Activated CD8-positive, alpha-beta memory T cell treated with anti-CD3 and anti-CD28 coated beads for 48 hours (primary cell): ENCODE results near the gene RALGAPA2.

Source experiments
- DNase-seq, 3 experiments: peaks; one replicate each; pipeline ENCODE4 v3.0.0-alpha.2; 2020; ENCODE audit warnings: low read depth in 2 of 3, low spot score in 2 of 3

RALGAPA2 gene

GRCh38 chr20:20411402-20411801 is 301.0 kb downstream of the RALGAPA2 start:
- no peak for DNase-seq

GRCh38 chr20:20410678-20411077 is 301.8 kb downstream of the RALGAPA2 start:
- no peak for DNase-seq

- DNase-seq = no peak
Measured at GRCh38 chr20:20409331-20409730, 303.1 kb downstream of the RALGAPA2 start.

- no peak for DNase-seq
Measured at GRCh38 chr20:20407891-20408805, 304.3 kb downstream of the RALGAPA2 start.

- DNase-seq = no peak
Measured at GRCh38 chr20:20406306-20406705, 306.1 kb downstream of the RALGAPA2 start.

GRCh38 chr20:20405623-20406022 is 306.8 kb downstream of the RALGAPA2 start:
- DNase-seq = no peak

- no peak for DNase-seq
Measured at GRCh38 chr20:20404633-20405032, 307.8 kb downstream of the RALGAPA2 start.

GRCh38 chr20:20401991-20402390 is 310.5 kb downstream of the RALGAPA2 start:
- no peak for DNase-seq

- no peak for DNase-seq
Measured at GRCh38 chr20:20399531-20400500, 312.6 kb downstream of the RALGAPA2 start.

GRCh38 chr20:20398123-20398522 is 314.3 kb downstream of the RALGAPA2 start:
- no peak for DNase-seq

- no peak for DNase-seq
Measured at GRCh38 chr20:20396794-20397193, 315.6 kb downstream of the RALGAPA2 start.

GRCh38 chr20:20395903-20396568 is 316.4 kb downstream of the RALGAPA2 start:
- DNase-seq = no peak

GRCh38 chr20:20395087-20395486 is 317.4 kb downstream of the RALGAPA2 start:
- DNase-seq = no peak

GRCh38 chr20:20393207-20394120 is 319.0 kb downstream of the RALGAPA2 start:
- no peak for DNase-seq

GRCh38 chr20:20391766-20392165 is 320.7 kb downstream of the RALGAPA2 start:
- no peak for DNase-seq

- DNase-seq = no peak
Measured at GRCh38 chr20:20391115-20391514, 321.3 kb downstream of the RALGAPA2 start.

- DNase-seq = no peak
Measured at GRCh38 chr20:20390393-20390792, 322.1 kb downstream of the RALGAPA2 start.

GRCh38 chr20:20386192-20386591 is 326.3 kb downstream of the RALGAPA2 start:
- no peak for DNase-seq

- no peak for DNase-seq
Measured at GRCh38 chr20:20375862-20376261, 336.6 kb downstream of the RALGAPA2 start.

- no peak for DNase-seq
Measured at GRCh38 chr20:20373091-20373571, 339.3 kb downstream of the RALGAPA2 start.
